BLaER1 treated with 17β-estradiol and CSF1 and Interleukin-3, amounts not matched to agents 10 nM and 100 nM (cell line): ENCODE measurements around the gene SLC35F4.
A peak's percentile ranks its signal among the peaks of the same experiment; 100 is the strongest.

Experiments used
- H3K27ac ChIP-seq, 11 experiments: shearing (Covaris generic); formaldehyde crosslinking; 2 replicates each; pipeline ENCODE4 v1.8.1; 2022
- H3K27me3 ChIP-seq, 11 experiments: shearing (Covaris generic); formaldehyde crosslinking; 2 replicates each; pipeline ENCODE4 v1.8.1; 2022
- H3K36me3 ChIP-seq, 11 experiments: shearing (Covaris generic); formaldehyde crosslinking; 2 replicates each; pipeline ENCODE4 v1.8.1; 2022
- H3K4me1 ChIP-seq, 10 experiments: shearing (Covaris generic); formaldehyde crosslinking; 2 replicates each; pipeline ENCODE4 v1.8.1; 2022
- H3K4me2 ChIP-seq, 11 experiments: shearing (Covaris generic); formaldehyde crosslinking; 2 replicates each; pipeline ENCODE4 v1.8.1; 2022
- H3K4me3 ChIP-seq, 10 experiments: shearing (Covaris generic); formaldehyde crosslinking; 2 replicates each; pipeline ENCODE4 v1.8.1; 2022
- H3K9ac ChIP-seq, 11 experiments: shearing (Covaris generic); formaldehyde crosslinking; 2 replicates each; pipeline ENCODE4 v1.8.1; 2022
- H3K9me3 ChIP-seq, 11 experiments: shearing (Covaris generic); formaldehyde crosslinking; replicated peaks in 1 of 11; 2 replicates each; pipeline ENCODE4 v1.8.1; 2022
- H4K20me1 ChIP-seq, 11 experiments: shearing (Covaris generic); formaldehyde crosslinking; 2 replicates each; pipeline ENCODE4 v1.8.1; 2022
- Cebpa-rat ChIP-seq, 11 experiments: shearing (Covaris generic); IDR thresholded peaks; 2 replicates each; pipeline ENCODE4 v1.8.1; 2022

Gene SLC35F4

DNA sequence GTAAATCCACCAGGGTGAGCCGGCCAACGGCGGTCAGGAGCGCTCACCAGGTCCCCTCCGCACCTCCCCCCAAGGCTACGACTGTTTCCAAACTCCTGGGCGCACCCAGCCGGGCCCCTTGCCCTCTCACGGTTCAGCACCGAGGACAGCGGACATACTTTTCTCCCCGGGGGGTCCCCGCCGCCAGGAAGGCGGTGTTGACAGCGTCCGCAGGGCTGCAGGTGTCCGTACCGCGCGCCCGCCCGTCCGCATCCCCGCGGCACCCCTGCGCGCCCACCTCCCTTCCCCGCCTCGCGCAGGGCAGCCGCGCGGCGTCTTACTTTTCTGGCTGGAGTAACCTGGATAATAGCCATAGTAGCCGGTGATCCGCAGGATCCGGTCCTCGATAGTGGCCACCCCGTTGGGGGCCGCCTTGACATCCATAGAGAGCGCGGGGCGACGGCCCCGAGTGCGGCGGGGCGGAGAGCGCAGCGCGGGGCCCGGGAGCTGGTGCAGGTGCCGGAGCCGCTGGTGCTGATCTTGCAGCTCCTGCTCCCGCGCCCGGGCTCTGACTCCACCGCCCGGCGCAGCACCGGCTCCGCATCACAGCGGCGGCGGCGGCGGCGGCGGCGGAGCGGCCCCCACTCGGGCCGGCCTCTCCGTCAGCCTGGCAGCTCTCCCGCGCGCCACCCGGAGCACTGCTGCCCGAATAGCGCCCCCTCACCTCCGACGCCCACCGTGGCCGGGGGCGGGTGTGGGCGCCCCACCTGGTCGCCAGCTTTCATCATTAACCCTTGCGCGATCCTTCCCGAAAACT lies at the start of gene SLC35F4:
TSS of gene SLC35F4 (minus strand) at position 690 of the 796 bp plus-strand sequence.
- no peaks in the 10 kb centered on the region for H4K20me1 ChIP-seq
- H3K4me3 ChIP-seq, result no peak within 1 kb of the TSS
- peaks cover 8 to 12% (median 11%) of the 10 kb centered on the region in 11 experiments for H3K9me3 ChIP-seq
- H3K36me3 ChIP-seq, result no peaks in the 10 kb centered on the region
- no peak for TF ChIP-seq Cebpa-rat (IDR thresholded peaks at IDR 0.05)
- H3K27ac ChIP-seq, result no peak within 1 kb of the TSS
- no peak within 1 kb of the TSS for H3K4me2 ChIP-seq
- no peaks in the 10 kb centered on the region for H3K4me1 ChIP-seq
- no peak within 1 kb of the TSS for H3K9ac ChIP-seq
- no peaks in the 10 kb centered on the region for H3K27me3 ChIP-seq

DNA sequence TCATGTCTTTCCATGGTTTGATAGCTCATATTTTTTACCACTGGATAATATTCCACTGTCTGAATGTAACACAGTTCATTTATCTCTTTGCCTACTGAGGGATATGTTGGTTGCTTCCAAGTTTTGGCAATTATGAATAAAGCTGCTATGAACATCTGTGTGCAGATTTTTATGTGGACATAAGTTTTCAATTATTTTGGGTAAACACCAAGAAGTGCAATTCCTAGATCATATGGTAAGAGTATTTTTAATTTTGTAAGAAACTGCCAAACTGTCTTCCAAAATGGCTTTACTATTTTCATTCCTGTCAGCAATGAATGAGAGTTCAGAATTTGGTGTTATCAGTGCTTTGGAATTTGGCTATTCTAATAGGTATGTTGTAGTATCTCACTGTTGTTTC lies 43.7 kb upstream of the SLC35F4 start:
- Histone ChIP-seq H3K9ac (no peak overlapping the region), H3K4me1 (no peaks in the 10 kb centered on the region), H3K9me3 (no peaks in the 10 kb centered on the region; a peak in 1 of 22 replicates), H3K36me3 (no peaks in the 10 kb centered on the region), H4K20me1 (no peaks in the 10 kb centered on the region), H3K4me3 (no peak overlapping the region), H3K4me2 (no peak overlapping the region), H3K27ac (no peak overlapping the region), H3K27me3 (no peaks in the 10 kb centered on the region)
- TF ChIP-seq Cebpa-rat (IDR thresholded peaks at IDR 0.05), result no peak

DNA sequence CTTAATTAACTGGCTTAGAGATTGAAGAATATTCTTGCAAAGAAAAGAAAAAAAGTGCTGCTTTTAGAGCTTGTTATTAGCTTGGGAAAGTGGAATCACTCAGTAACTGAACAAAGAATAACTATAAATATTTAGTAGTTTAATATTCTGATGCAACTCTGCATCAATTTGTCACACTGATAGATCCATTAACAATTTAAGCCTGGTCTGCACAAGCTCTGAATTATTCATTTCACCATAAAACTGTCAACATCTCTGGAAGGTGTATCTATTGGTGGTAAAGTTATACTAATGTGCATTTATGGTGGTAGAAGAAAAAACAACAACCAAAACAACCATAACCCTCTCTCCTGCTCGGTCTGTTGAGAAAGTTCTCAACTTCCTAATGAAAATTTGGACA lies 38.1 kb upstream of the SLC35F4 start:
- peaks cover 0 to 5% (median 0%) of the 10 kb centered on the region in 11 experiments; a peak in 4 of 22 replicates for H3K9me3 ChIP-seq
- no peaks in the 10 kb centered on the region for H4K20me1 ChIP-seq
- H3K9ac ChIP-seq, result no peak overlapping the region
- H3K4me3 ChIP-seq, result no peak overlapping the region
- no peaks in the 10 kb centered on the region for H3K36me3 ChIP-seq
- no peak for TF ChIP-seq Cebpa-rat (IDR thresholded peaks at IDR 0.05)
- H3K4me2 ChIP-seq, result no peak overlapping the region
- H3K4me1 ChIP-seq, result no peaks in the 10 kb centered on the region
- no peaks in the 10 kb centered on the region for H3K27me3 ChIP-seq
- H3K27ac ChIP-seq, result no peak overlapping the region

DNA sequence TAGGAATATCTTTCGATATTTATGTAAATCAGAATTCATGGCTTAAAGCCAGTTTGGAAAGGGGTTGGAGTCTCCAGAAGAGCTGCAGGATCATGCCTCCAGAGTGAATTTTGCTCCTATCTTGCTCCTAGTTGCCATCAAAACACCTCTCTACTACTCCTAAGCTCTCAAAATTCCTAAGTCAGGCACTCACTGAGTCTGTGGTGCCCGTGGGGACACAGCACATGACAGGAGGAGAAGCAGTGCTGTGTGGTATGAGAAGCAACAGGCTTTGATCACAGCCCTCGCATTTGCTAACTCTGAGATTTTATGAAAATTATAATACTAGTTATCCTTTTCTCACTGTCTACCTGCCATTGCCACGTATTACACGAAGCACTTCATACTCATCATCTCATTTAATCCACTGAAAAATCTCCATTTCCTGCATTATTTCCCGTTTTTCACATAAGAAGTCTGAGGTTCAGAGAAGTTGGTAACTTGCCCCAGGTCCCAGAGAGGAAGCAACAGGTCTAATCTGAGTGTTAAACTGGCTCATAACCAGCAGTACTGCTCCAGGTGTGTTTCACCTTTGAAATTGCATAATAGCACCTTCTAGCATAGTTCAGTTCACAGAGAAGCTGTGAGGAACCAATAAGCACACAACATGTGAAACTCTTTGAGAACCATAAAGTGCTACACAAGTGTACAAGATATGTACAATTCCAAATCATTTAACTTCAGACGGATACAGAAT lies 33.1 kb upstream of the SLC35F4 start:
- H3K4me1 ChIP-seq, result no peaks in the 10 kb centered on the region
- no peak overlapping the region for H3K9ac ChIP-seq
- H3K9me3 ChIP-seq, result peaks cover 0 to 5% (median 0%) of the 10 kb centered on the region in 11 experiments; a peak in 4 of 22 replicates
- H3K36me3 ChIP-seq, result no peaks in the 10 kb centered on the region
- no peaks in the 10 kb centered on the region for H3K27me3 ChIP-seq
- H4K20me1 ChIP-seq, result no peaks in the 10 kb centered on the region
- no peak overlapping the region for H3K4me3 ChIP-seq
- no peak overlapping the region for H3K4me2 ChIP-seq
- H3K27ac ChIP-seq, result no peak overlapping the region
- no peak for TF ChIP-seq Cebpa-rat (IDR thresholded peaks at IDR 0.05)

DNA sequence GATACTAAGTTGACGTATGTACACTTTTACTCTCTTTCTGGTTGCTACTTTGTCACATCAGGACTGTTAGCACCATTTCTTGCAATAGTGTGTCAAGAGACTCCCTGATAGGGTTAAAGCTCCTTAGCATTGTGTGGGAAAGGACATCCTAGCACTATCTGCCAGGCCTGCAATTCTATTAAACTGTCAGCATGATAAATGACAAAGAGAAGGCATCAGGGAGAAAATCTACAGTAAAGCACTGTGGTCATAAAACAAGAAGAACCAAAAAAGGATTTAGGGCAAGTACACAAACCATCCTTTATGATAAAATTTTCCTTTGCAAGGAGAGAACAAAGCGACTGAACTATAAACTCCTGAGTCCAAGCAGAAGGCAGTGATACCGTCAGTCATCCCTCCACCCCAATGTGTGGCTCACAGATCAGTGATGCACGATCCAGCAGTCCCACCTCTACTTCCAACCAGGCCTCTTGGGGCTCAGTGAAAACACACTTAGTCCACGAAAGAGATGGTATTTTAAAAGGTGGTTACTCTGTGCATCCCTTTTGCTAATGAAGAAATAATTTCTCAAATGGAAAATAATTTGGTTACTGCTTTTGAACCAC lies 31.4 kb upstream of the SLC35F4 start:
- Histone ChIP-seq H3K9me3 (peaks cover 0 to 5% (median 0%) of the 10 kb centered on the region in 11 experiments; a peak in 4 of 22 replicates), H3K9ac (no peak overlapping the region), H3K4me1 (no peaks in the 10 kb centered on the region), H3K27ac (no peak overlapping the region), H3K36me3 (no peaks in the 10 kb centered on the region), H3K4me2 (no peak overlapping the region), H4K20me1 (no peaks in the 10 kb centered on the region), H3K4me3 (no peak overlapping the region), H3K27me3 (no peaks in the 10 kb centered on the region)
- TF ChIP-seq Cebpa-rat (IDR thresholded peaks at IDR 0.05), result no peak

DNA sequence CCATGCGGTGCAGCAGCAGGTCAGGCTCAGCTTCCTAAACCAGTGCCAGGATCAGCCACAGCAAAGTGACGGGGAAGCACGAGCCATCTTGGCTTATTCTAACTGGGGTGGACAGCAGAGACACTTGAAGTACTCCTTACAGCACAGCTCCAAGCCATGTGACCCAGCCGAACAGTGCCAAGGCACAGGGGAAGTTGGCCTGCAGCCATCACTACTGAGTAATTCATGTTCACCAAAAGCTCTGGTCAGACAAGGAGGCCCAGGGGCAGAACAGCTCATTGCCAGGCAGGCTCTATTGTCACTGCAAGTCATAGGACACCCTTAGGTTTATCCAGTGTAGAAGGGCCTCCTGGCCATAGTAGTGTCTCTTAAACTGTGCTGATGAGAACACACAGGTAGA lies 23.4 kb upstream of the SLC35F4 start:
- no peaks in the 10 kb centered on the region for H3K9me3 ChIP-seq
- no peak overlapping the region for H3K9ac ChIP-seq
- no peaks in the 10 kb centered on the region for H4K20me1 ChIP-seq
- H3K4me2 ChIP-seq, result peak overlapping the region in 1 of 11 experiments; percentile 8; a peak in 1 of 22 replicates
- no peaks in the 10 kb centered on the region for H3K36me3 ChIP-seq
- H3K4me1 ChIP-seq, result no peaks in the 10 kb centered on the region
- TF ChIP-seq Cebpa-rat (IDR thresholded peaks at IDR 0.05), result no peak
- H3K27me3 ChIP-seq, result no peaks in the 10 kb centered on the region
- H3K27ac ChIP-seq, result no peak overlapping the region
- H3K4me3 ChIP-seq, result no peak overlapping the region

DNA sequence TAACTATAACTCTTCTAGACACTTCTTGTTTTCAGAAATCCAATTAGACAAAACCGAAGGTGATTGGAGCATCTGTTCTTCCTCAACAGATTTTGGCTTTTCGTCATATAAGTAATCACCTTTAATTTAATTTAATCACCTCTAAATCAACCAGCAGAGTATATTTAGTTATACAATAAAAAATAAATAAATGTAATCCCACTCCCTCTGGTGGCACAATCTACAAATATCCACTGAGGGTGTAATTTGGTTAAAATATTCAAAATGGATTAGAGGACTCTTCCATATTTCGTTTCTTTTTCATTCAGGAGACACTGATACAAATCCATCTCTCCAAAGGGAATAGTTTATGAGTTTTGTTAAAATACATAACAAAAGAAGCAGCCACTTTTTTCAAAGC lies 18.3 kb upstream of the SLC35F4 start:
- TF ChIP-seq Cebpa-rat (IDR thresholded peaks at IDR 0.05), result no peak
- no peaks in the 10 kb centered on the region for H3K4me1 ChIP-seq
- H3K27ac ChIP-seq, result no peak overlapping the region
- H3K4me3 ChIP-seq, result no peak overlapping the region
- H3K9ac ChIP-seq, result no peak overlapping the region
- H3K36me3 ChIP-seq, result no peaks in the 10 kb centered on the region
- H3K4me2 ChIP-seq, result no peak overlapping the region
- H4K20me1 ChIP-seq, result no peaks in the 10 kb centered on the region
- H3K9me3 ChIP-seq, result peaks cover 0 to 5% (median 3%) of the 10 kb centered on the region in 11 experiments; a peak in 8 of 22 replicates
- H3K27me3 ChIP-seq, result no peaks in the 10 kb centered on the region

DNA sequence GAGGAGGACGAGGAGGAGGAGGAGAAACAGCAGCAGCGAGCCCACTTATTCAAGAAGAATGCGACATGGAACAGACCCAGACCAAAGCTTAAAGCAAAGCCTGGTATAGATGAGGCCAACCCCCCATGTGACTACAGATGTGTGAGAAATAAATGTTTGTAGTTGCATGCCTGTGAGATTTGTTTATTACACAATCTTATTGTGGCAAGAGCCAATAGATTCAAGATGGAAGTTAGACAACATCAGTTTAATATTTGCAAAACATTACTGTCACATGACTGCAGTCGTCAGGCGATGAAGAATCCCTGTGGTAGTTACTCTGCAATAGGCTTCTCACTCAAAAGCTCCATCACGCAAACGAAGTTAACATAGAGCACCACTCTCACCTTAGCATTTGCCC lies 17.2 kb upstream of the SLC35F4 start:
- no peak for TF ChIP-seq Cebpa-rat (IDR thresholded peaks at IDR 0.05)

DNA sequence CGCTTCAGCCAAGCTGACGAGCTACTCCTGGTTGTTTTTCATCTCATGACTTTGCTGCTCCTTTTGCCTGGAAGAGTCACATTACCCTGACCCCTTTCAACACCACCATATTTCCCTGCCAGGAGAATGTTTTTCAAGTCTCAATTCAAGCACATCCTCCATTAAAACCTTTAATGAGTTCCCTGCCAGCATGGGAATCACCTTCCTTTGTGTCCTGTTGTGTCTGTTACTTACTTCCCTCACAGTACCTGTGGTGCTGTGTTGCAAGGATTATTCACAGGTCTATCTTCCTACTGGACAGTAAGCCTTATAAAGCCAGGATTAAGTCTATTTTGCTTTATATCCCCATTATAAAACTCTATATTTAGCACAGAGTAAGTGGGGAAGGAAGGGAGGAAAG lies 13.6 kb upstream of the SLC35F4 start:
- Histone ChIP-seq H3K9me3 (peaks cover 7 to 24% (median 19%) of the 10 kb centered on the region in 11 experiments), H3K36me3 (no peaks in the 10 kb centered on the region), H3K27ac (no peak overlapping the region), H3K4me1 (no peaks in the 10 kb centered on the region), H3K9ac (no peak overlapping the region), H3K4me2 (no peak overlapping the region), H3K27me3 (no peaks in the 10 kb centered on the region), H3K4me3 (no peak overlapping the region), H4K20me1 (no peaks in the 10 kb centered on the region)
- TF ChIP-seq Cebpa-rat (IDR thresholded peaks at IDR 0.05), result no peak

More for the DNA sequence above, 17.2 kb upstream of the SLC35F4 start:
- H4K20me1 ChIP-seq, result no peaks in the 10 kb centered on the region
- peaks cover 3 to 16% (median 14%) of the 10 kb centered on the region in 11 experiments; a peak in 21 of 22 replicates for H3K9me3 ChIP-seq
- H3K4me2 ChIP-seq, result no peak overlapping the region
- H3K36me3 ChIP-seq, result no peaks in the 10 kb centered on the region
- H3K9ac ChIP-seq, result no peak overlapping the region
- H3K4me1 ChIP-seq, result no peaks in the 10 kb centered on the region
- H3K27me3 ChIP-seq, result no peaks in the 10 kb centered on the region
- no peak overlapping the region for H3K4me3 ChIP-seq
- no peak overlapping the region for H3K27ac ChIP-seq
